ENCODE data around the gene GMDS.

GRCh38 chr6:1737463-1738311 lies 507.7 kb downstream of the GMDS start:
- no peak for TF ChIP-seq EZH2phosphoT487 (IDR thresholded peaks at IDR 0.05; ENCODE audit: low read depth)
- no peak for TF ChIP-seq CTCF (IDR thresholded peaks at IDR 0.05; ENCODE audit: low read depth, low read length)

Measured in OCI-LY3 (cell line).